Measurements from ENCODE around the gene GIPC3.
"Not testable (repeated sequence)": the region's sequence is repeated elsewhere in the genome, so short reads cannot be mapped to it uniquely, and the experiment has no call there.

GIPC3 gene

DNA sequence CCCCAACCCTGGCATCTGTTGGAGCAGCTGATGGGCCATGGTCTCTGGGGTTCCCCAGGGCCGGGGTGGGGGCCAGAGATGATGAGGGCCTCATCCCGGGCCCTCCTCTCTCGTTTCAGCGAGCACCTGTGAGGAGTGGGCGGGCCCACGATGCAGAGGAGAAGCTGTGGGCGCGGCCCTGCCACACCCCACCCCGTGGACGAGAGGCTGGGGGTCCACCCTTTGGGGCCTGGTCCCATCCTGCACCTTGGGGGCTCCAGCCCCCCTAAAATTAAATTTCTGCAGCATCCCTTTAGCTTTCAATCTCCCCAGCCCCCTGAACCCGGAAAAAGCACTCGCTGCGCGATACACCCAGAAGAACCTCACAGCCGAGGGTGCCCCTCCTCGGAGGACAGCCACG, 6.9 kb upstream of the GIPC3 start:
- H3K4me3 ChIP-seq (ENCODE audit: low read depth, low read length), result no peak overlapping the region
- TF ChIP-seq, protein P1, sequence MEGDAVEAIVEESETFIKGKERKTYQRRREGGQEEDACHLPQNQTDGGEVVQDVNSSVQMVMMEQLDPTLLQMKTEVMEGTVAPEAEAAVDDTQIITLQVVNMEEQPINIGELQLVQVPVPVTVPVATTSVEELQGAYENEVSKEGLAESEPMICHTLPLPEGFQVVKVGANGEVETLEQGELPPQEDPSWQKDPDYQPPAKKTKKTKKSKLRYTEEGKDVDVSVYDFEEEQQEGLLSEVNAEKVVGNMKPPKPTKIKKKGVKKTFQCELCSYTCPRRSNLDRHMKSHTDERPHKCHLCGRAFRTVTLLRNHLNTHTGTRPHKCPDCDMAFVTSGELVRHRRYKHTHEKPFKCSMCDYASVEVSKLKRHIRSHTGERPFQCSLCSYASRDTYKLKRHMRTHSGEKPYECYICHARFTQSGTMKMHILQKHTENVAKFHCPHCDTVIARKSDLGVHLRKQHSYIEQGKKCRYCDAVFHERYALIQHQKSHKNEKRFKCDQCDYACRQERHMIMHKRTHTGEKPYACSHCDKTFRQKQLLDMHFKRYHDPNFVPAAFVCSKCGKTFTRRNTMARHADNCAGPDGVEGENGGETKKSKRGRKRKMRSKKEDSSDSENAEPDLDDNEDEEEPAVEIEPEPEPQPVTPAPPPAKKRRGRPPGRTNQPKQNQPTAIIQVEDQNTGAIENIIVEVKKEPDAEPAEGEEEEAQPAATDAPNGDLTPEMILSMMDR (IDR thresholded peaks at IDR 0.05; ENCODE audit: control insufficient read depth, extremely low read depth, insufficient read depth), result no peak
- DNase-seq (ENCODE audit: low read depth), result no peak

DNA sequence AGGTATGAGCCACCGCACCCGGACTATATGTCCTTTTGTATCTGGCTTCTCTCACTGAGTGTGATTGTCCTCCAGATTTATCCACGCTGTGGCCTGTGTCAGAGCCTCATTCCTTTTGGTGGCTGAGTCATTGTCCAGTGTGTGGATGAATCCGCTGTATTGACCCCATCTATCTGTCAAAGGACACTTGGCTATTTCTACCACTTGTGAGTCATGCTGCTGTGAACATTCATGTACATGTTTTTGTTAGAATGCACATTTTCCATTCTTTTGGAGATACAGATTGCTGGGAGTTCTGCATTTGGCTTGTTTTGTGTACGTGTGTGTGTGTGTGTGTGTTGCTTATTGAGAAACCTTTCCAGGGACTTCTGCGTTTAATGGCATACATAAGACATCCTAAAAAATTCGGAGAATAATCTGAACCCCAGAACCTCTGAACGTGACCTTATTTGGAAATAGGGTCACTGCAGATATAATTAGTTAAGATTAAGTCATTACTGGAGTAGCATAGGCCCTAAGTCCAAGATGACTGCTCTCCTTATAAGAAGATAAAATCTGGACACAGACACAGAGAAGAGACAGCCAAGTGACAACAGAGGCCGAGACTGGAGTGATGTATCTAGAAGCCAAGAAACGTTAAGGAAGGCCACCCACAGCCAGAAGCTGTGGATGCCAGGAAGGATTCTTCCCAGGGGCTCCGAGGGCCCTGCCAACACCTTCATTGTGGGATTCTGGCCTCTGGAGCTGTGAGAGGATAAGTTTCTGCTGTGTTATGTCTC, 4.9 kb upstream of the GIPC3 start:
- no peak for DNase-seq (ENCODE audit: low read depth)
- TF ChIP-seq, protein P1 (IDR thresholded peaks at IDR 0.05; ENCODE audit: control insufficient read depth, extremely low read depth, insufficient read depth), result no peak
- no peak overlapping the region for H3K4me3 ChIP-seq (ENCODE audit: low read depth, low read length)

DNA sequence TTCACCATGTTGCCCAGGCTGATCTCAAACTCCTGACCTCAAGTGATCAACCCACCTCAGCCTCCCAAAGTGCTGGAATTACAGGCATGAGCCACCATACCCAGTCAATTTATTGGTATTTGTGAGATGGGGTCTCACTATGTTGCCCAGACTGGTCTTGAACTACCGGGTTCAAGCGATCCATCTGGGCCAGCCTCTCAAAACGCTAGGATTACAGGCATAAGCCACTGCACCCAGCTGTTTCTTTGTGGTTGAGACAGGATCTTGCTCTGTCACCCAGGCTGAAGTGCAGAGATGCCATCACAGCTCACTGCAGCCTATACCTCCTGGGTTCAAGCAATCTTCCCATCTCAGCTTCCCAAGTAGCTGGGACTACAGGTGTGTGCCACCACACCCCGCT, 3.5 kb upstream of the GIPC3 start:
- not testable (repeated sequence) for DNase-seq (ENCODE audit: low read depth); H3K4me3 ChIP-seq (ENCODE audit: low read depth, low read length)

DNA sequence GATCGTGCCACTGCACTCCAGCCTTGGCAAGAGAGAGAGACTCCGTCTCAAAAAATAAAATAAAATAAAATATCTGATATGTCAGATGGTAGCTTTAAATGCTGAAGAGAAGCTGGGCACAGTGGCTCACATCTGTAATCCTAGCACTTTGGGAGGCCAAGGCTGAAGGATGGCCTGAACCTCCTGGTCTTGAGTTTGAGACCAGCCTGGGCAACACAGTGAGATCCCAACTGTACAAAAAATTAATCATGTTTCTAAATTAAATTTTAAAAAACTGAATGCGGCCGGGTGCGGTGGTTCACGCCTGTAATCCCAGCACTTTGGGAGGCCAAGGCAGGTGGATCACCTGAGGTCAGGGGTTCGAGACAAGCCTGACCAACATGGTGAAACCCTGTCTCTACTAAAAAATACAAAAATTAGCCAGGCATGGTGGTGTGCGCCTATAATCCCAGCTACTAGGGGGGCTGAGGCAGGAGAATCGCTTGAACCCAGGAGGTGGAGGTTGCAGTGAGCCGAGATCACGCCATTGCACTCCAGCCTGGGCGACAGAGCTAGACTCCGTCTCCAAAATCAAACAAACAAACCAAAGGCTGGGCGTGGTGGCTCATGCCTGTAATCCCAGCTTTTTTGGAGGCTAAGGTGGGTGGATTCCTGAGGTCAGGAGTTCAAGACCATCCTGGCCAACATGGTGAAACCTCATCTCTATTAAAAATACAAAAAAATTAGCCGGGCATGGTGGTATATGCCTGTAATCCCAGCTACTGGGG, 1.1 kb upstream of the GIPC3 start:
- not testable (repeated sequence) for H3K4me3 ChIP-seq (ENCODE audit: low read depth, low read length); DNase-seq (ENCODE audit: low read depth)

DNA sequence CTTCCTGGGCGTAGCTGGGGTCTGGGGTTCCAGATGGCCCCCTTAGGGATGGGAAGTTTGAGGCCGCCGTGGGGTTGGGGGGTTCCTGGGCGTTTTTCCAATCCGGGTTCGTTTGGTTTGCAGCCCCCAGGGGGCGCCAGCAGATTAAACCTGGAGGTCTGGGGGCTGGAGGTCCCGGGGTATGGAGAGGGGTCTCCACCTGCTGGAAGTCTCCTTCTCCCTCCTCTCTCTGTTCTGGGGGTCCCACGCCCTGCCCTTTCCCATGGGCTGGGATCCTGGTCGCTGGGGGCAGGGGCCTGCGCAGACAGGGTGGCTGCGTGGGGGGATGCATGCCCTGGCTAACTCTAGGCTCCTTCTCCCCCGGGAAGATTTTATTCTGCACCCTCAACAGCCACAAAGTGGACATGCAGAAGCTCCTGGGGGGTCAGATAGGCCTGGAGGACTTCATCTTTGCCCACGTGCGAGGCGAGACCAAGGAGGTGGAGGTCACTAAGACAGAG, 899 bp downstream of the GIPC3 start:
- no peak for DNase-seq (ENCODE audit: low read depth)
- TF ChIP-seq, protein P1 (IDR thresholded peaks at IDR 0.05; ENCODE audit: control insufficient read depth, extremely low read depth, insufficient read depth), result 0 out of 2 replicates have a peak, but pooled peaks have one; percentile 16
- H3K4me3 ChIP-seq (ENCODE audit: low read depth, low read length), result no peak overlapping the region

DNA sequence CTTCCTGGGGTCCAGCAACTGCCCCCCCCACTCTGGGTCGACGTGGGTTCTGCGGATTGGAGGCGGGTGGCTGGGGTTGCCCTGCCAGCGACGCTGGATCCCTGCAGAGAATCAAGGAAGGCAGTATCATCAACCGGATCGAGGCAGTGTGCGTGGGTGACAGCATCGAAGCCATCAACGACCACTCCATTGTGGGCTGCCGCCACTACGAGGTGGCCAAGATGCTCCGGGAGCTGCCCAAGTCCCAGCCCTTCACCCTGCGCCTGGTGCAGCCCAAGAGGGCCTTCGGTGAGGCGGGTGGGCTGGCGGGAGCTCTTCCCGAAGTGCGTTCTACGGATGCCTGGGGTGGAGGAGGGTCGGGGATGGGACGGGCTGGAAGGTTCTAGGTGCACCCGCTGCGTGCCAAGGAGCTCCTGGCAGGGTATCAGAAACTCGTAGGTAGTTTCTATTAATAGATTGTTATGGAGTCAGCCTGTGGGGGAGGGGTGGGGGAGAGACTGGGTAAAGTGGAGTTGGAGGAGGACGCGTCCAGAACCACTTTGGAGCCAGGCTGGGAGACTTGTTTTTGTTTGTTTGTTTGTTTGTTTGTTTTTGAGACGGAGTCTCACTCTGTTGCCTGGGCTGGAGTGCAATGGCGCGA, 1.5 kb downstream of the GIPC3 start:
- TF ChIP-seq, protein P1 (IDR thresholded peaks at IDR 0.05; ENCODE audit: control insufficient read depth, extremely low read depth, insufficient read depth), result no peak
- no peak for DNase-seq (ENCODE audit: low read depth)
- no peak overlapping the region for H3K4me3 ChIP-seq (ENCODE audit: low read depth, low read length)

DNA sequence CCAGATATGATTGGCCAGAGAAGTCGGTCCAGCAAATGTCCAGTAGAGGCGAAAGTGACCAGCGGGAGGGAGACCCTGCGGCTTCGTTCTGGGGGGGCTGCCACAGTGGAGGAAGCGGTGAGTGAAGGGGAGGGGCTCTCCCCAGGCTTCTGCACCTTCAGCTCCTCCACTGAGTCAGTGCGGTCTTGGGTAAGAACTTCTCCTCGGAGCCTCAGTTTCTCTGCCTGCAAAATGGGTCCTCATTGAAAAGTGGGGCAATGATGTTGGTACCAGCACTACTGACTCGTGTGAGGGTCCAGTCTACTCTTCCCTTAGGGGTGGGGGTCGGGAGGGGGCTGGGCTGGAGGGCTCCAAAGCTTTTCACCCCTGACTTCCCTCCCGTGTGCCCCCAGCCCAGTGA, 4.2 kb downstream of the GIPC3 start:
- no peak for DNase-seq (ENCODE audit: low read depth)
- no peak overlapping the region for H3K4me3 ChIP-seq (ENCODE audit: low read depth, low read length)
- TF ChIP-seq, protein P1 (IDR thresholded peaks at IDR 0.05; ENCODE audit: control insufficient read depth, extremely low read depth, insufficient read depth), result no peak
